Omental fat pad (tissue), 4 donors: ENCODE data around the gene CDYL. TPM values are rescaled to one million over a fixed set of nuclear protein-coding genes. Genes with fewer than 3 reads are reported as not detected.

Experiments
- ATAC-seq: fragments of 150-250 bp; one replicate; pipeline ENCODE4 v1.9.1; 2016; ENCODE audit warnings: mild to moderate bottlenecking, moderate library complexity; ENCODE audit not compliant: low FRiP score
- DNase-seq: peaks from one replicate; pipeline ENCODE4 v3.0.0-alpha.2; 2019; ENCODE audit warnings: low spot score
- total RNA-seq, 4 donors: library from RNA; depleted of rRNA; stranded (reverse); fragments of >200 nt; gene quantifications; one replicate each; pipeline ENCODE4 v1.1.0, GENCODE V29; 2016
- TF ChIP-seq, protein P1 (sequence below), 3 donors: fragments of 450-650 bp; IDR thresholded peaks; one replicate each; pipeline ENCODE4 v1.5.1; 2016 to 2017; ENCODE audit warnings: antibody characterized with exemption in 3 of 3, mild to moderate bottlenecking in 3 of 3, moderate library complexity in 2 of 3

CDYL gene
- total RNA-seq, 4 donors from 2014 or later, result 32.2 to 34.5 (median 33.0) TPM

DNA sequence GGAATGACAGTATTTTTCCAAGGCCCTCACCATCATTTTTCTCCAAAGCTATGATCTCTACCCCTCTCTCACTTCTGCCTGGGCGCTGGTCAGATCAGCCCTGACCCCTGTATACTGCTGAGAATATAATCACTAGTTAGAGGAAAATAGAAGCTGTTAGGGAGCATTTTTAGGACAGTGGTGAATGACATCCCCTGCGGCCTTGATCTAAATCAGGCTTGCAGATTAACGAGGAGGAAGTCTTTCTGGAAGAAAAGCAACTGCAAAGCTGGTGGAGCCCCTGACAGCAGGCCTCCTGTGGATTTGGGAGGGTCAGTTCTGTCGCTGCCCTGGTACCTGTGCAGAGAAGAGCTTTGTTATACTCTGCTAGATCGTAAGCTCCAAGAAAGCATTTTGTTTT, 119.8 kb downstream of the CDYL start:
- TF ChIP-seq, protein P1, sequence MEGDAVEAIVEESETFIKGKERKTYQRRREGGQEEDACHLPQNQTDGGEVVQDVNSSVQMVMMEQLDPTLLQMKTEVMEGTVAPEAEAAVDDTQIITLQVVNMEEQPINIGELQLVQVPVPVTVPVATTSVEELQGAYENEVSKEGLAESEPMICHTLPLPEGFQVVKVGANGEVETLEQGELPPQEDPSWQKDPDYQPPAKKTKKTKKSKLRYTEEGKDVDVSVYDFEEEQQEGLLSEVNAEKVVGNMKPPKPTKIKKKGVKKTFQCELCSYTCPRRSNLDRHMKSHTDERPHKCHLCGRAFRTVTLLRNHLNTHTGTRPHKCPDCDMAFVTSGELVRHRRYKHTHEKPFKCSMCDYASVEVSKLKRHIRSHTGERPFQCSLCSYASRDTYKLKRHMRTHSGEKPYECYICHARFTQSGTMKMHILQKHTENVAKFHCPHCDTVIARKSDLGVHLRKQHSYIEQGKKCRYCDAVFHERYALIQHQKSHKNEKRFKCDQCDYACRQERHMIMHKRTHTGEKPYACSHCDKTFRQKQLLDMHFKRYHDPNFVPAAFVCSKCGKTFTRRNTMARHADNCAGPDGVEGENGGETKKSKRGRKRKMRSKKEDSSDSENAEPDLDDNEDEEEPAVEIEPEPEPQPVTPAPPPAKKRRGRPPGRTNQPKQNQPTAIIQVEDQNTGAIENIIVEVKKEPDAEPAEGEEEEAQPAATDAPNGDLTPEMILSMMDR (IDR thresholded peaks at IDR 0.05), result no peak
- DNase-seq, result no peak

DNA sequence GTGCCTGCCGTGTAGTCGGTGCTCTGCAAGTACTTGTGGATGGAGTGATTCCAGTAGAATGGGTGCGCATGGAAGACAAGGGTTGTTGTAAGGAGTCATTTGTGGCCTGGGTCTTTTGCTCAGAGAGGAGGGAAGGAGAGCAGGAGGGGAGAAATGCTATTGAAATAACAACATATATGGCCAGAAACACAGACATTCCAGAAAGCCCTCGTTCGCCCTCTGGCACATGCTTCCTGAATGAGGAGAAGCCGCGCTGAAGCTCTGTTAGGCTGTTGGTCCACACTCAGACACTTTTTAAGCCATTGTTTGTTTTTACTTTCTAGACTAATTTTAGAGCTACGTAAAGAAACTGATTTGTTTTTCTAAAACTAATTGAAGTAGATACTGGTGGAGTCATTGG, 120.2 kb downstream of the CDYL start:
- TF ChIP-seq, protein P1 (IDR thresholded peaks at IDR 0.05), result no peak
- DNase-seq (no peak), ATAC-seq (no peak)

More for the DNA sequence above, 119.8 kb downstream of the CDYL start:
- no peak for ATAC-seq

DNA sequence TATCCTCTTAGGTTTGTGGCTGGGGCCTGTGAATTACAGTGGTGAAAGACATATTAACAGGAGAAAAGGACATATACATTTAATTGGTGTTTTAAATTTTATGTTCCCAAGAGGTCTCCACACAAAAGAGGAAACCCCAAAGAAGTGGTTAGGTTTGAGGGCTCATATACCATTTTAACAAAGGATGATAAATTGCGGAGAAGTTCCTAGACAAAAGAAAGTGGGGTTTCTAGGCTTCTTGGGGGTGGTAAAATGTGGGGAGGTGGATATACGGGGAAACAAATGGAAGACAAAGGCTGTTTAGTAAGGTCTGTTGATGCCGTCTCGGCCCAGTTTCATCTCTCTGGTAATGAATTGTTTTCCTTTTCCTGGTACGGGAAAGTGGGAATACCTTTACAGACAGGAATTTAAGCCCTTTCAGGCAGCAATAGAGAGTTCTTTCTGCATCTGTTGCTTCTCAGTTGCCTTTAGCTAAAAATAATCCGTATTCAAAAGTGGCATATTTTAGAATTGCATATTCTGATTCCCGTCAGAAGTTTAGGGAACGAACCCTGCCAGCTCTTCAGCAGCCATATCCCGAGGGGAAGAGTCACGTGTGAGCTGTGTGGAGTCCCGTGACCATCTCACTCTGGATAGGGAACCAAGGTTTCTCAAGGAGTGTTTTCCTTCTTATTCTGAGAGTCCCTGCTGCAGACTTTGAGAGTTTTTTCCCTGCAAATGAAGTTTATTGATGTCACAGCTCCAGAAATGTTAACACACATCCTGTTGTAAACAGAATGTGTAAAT, 123.2 kb downstream of the CDYL start:
- no peak for ATAC-seq
- no peak for DNase-seq
- TF ChIP-seq, protein P1 (IDR thresholded peaks at IDR 0.05), result no peak

DNA sequence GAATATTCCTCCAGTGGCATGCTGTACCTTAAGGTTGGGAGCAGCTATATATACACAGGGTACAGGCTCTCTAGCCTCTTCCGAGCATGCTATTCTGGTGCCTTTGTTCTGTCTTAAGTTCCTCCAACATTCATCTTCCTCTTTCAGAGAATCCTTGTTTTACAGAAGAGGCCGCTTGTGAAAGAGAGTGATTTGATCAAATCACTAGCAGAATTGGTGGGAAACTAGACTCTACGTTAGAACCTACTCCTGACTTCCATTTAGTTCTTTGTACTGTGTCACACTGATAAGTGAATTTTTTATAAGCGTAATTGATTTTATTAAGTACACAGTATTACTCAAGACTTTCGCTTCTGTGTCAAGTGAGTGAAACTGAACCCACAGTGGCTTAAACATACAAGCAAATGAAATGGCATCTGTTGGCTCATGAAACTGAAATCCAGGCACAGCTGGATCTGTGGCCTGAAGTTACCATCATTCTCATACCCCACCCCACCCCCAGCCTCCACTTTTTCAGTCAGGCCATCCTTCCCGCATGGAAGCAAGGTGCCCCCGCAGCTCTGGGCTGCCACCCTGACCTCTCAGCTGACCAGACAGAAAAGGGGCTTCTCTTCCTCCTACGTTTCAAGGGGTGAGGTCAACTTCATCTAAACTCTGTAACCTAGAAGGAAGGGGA, 125.3 kb downstream of the CDYL start:
- ATAC-seq (no peak), DNase-seq (no peak)
- TF ChIP-seq, protein P1 (IDR thresholded peaks at IDR 0.05), result no peak

DNA sequence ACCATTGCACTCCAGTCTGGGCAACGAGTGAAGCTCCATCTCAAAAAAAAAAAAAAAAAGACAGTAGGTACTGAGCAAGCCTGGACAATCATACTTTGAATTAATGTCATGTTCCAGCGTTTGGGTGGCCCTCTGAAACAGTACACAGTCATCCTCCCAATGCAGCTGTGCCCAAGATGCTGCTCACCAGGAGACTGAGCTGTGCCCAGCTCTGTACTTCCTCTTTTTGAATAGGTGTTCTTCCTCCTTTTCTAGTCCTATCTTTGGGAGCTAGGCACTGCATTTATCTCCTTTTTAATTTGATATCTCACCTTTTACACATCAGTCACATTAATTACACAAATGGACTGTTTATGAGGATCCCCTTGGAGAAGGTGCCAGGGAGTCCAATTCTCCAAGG, 126.2 kb downstream of the CDYL start:
- TF ChIP-seq, protein P1 (IDR thresholded peaks at IDR 0.05), result no peak
- ATAC-seq (no peak), DNase-seq (no peak)

DNA sequence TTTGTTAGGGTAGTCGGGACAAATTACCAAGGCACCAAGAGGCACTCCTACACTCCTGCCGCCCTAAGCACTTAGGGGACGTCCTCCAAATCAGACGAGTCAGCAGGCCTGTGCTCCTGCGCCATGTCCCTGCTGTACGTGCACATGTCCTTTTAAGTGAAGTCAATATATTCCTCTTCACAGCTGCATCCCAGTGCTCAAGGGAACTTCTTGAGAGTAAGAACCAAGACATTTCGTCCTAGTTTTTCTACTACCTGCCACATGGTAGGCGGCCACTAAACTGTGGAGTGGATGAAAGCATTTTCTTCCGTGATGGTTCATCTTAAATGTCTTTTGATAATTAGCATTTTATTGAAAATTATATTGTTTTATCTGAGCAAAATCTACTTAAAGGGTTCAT, 126.9 kb downstream of the CDYL start:
- TF ChIP-seq, protein P1 (IDR thresholded peaks at IDR 0.05), result no peak
- no peak for DNase-seq

More for the DNA sequence above, 126.9 kb downstream of the CDYL start:
- no peak for ATAC-seq
